HG02571 (cell line): Measurements from ENCODE around the gene RAB11A.

Experiments used
- ATAC-seq: cut with Tn5 transposase; IDR thresholded peaks from one replicate; pipeline ENCODE4 v1.9.1; 2021; ENCODE audit warnings: mild to moderate bottlenecking, moderate library complexity; ENCODE audit not compliant: unreplicated experiment

RAB11A gene

GRCh38 chr15:65883571-65883970 lies 14.3 kb downstream of the RAB11A start:
- ATAC-seq: no peak

GRCh38 chr15:65884511-65884910 lies 15.2 kb downstream of the RAB11A start:
- no peak for ATAC-seq

- no peak for ATAC-seq
These were observed 16.5 kb downstream of the RAB11A start for GRCh38 chr15:65885668-65886218.

DNA sequence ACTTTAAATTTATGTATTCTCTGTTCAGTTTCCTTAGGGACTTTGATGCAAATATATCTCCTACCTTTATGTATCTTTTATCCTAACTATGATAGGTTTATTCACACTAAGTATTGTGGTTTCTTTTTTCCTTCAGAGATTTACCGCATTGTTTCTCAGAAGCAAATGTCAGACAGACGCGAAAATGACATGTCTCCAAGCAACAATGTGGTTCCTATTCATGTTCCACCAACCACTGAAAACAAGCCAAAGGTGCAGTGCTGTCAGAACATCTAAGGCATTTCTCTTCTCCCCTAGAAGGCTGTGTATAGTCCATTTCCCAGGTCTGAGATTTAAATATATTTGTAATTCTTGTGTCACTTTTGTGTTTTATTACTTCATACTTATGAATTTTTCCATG lies 18.3 kb downstream of the RAB11A start:
- no peak for ATAC-seq

DNA sequence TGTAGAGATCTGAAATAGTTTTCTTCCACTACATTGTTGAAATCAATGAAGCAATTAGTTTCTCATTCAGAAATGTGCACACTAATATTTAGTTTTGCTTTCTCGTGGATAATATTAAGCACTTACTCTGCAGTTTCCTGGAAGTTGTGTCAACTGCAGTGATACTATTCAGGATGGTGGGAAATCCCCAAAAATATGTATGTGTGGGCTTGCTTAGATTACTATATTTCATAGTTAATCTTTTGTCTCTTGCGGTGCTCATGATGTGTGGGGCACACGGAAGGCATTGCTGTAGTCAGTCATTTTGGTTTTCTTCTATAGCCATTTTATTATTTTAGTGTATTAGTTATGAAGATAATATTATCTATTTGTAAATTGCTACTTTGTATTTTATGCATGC lies 19.7 kb downstream of the RAB11A start:
- no peak for ATAC-seq

DNA sequence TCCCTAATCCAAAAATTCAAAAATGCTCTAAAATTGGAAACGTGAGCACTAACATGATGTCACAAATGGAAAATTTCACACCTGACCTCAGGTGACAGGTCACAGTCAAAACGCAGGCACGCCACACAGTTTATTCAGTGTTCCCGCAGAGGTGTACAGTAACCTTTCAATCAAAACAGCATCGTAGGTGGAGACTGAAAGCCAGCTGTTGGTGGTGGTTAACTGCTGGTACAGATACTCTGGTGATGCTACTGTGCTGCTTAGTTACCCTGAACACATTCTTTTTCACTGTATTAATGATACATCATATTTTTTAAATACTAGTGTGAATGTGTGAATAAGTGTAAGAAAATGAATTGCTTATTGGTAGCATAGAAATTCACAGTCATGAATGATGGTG lies 23.8 kb downstream of the RAB11A start:
- no peak for ATAC-seq

DNA sequence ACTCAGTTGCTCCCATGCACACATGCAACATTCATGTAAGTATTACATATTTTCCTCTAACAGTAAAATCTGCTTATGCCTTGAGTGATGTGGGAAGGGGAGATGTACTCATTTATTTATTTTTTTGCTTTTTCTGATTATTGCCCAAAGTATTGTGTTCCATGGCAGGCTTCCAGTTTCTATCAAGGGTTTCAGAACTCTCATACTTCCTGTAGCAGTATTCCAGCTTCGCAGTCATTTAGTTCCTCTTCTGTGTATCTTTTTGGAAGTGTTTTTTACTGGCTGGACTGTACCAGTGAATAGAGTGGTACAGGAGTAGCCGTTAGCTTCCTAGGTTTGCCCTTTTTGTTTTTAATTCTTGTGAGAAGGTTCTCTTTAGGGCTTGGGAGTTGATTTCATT lies 26.9 kb downstream of the RAB11A start:
- no peak for ATAC-seq

GRCh38 chr15:65900488-65900887 lies 31.2 kb downstream of the RAB11A start:
- ATAC-seq: no peak

- no peak for ATAC-seq
These were observed 32.0 kb downstream of the RAB11A start for GRCh38 chr15:65901336-65901735.

DNA sequence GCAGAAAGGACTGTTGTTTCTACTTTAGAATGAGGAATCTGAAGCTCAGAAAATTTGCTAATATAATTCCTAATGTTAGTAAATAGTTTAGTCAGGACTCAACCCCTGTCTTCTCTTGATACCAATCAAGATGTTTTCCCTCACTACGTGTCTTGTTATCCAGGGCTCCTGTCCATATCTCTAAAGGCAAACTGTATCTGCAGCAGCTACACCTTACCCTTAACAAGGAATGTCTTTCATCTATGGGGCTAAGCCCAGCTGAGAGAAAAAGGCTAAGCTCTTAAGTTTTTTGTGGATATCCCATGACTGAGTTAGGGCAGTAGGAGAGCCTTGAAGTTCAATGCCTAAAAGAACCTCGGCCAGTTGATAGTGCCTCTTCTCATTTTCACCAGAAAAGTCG lies 32.5 kb downstream of the RAB11A start:
- no peak for ATAC-seq

GRCh38 chr15:65902373-65902772 lies 33.1 kb downstream of the RAB11A start:
- ATAC-seq: peak; percentile 71

- ATAC-seq: no peak
These were observed 34.2 kb downstream of the RAB11A start for GRCh38 chr15:65903296-65904073.

DNA sequence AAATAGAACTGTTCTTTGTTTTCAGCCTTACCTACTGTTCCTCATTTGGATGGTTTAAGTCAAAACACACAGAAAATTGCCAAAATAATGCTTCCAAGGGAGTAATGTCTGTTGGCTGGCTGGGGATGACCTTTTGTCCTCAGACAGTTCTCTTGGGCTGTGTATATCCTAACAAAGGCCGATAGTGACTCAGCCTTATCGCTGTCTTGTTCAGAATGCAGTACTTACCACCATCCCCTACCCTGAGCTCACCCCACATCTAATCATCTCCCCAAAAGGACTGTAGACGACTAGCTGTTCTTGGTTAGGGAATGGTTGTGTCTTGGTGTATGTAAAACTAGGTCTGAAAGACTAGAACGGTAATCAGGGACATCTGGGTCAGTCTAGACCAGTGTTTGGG lies 35.0 kb downstream of the RAB11A start:
- no peak for ATAC-seq

GRCh38 chr15:65906396-65906795 lies 37.1 kb downstream of the RAB11A start:
- ATAC-seq: no peak

DNA sequence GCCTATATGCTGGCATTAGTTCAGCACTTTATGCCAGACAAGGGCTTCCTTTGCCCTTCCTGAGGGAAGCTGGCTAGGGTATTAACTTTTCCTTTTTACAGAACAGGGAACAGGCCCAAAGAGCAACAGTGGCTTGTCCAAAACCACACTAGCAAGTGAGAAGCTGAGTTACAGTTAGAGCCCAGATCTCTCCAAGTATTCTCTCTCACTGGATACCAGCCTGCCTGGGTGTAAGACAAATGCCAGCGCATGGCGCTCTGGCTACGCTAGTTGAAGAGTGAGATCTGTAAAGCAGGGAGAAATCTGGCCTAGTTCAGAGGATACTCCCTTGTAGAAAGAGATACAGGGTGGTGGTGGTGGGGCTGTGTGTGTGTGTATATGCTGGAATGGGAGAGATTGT lies 38.4 kb downstream of the RAB11A start:
- no peak for ATAC-seq

DNA sequence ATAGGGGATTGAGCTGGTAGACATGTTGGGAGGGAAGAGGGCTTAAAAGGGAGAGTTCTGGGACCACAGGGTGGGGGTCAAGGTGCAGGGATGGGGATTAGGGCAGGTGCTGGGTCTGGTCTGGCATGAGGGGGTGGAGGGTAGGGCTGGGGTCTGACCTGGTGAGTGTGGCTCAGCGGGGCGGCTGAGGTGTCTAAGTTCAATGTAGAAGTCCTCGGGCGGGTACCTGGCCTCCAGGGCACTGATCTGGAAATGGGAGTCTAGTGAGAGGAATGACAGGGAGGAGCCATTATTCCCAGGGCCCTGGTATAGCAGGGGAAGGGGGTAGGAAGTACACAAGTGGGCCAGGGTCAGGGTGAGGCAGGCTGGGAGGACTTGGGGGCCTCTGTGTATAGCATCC lies 39.6 kb downstream of the RAB11A start:
- ATAC-seq: no peak

GRCh38 chr15:65909831-65910230 lies 40.5 kb downstream of the RAB11A start:
- ATAC-seq: no peak

- ATAC-seq: no peak
These were observed 41.0 kb downstream of the RAB11A start for GRCh38 chr15:65910341-65910740.

DNA sequence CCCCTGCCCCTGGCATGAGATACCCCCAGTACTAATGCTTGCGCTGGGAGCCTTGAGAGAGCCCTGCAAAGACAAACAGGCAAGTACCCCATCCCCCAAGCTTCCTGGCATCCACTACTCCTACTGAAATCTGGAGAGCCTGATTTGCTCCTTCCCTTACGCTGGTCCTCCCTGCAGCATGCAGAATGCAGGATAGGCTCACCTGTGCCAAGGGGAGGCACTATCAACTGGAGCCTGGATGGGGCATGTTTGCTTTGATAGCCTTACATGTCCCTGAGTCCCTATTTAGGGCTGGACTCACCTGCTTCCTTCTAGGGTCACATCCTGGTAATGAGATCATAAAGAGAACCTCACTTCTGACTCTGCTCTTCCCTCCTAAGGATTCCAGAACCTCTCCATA lies 42.9 kb downstream of the RAB11A start:
- ATAC-seq: no peak

- no peak for ATAC-seq
These were observed 44.4 kb downstream of the RAB11A start for GRCh38 chr15:65913631-65914199.

DNA sequence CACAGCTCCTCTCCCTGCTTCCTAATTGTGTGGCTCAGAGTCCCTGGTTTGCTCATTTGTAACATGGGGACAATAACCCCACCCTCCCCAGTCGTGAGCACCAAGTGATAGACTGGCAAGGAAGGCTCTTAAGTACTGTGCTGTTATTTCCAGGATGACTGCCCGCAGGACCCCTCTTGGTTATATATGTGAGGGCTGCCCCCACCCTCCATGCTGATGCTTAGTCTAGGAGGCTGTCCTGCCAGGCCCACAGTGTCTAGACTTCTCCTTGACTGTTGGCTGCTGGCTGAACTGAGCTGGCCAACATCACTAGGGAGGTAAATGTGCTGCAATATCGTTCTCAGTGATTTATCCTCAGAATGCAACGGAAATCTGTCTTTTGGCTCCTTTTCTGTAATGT lies 45.1 kb downstream of the RAB11A start:
- no peak for ATAC-seq
